OCI-LY1 (cell line): ENCODE data around the gene PDCD10.

ENCODE experiments used
- H2AFZ ChIP-seq: fragments of 200-600 bp; sonication (generic), shearing (Covaris generic); 2 replicates; pipeline ENCODE4 v1.6.0; 2014; ENCODE audit warnings: antibody characterized with exemption, mild to moderate bottlenecking, low read length
- H3F3A ChIP-seq: fragments of 200-600 bp; sonication (generic), shearing (Covaris generic); 2 replicates; pipeline ENCODE4 v1.6.0; 2014; ENCODE audit warnings: mild to moderate bottlenecking, antibody characterized with exemption, low read length, moderate library complexity; ENCODE audit not compliant: insufficient read depth
- H3K27ac ChIP-seq: fragments of 200-600 bp; sonication (generic); 2 replicates; pipeline ENCODE4 v1.5.1; 2014; ENCODE audit warnings: low read length, mixed run types, mild to moderate bottlenecking, low read depth; ENCODE audit not compliant: poor library complexity, severe bottlenecking
- H3K27me3 ChIP-seq: fragments of 200-600 bp; sonication (generic); 2 replicates; pipeline ENCODE4 v1.6.0; 2014; ENCODE audit warnings: antibody characterized with exemption, mild to moderate bottlenecking, low read length, moderate library complexity; ENCODE audit not compliant: insufficient read depth
- H3K36me3 ChIP-seq: fragments of 200-600 bp; sonication (generic); 2 replicates; pipeline ENCODE4 v1.6.1; 2014; ENCODE audit warnings: mild to moderate bottlenecking, antibody characterized with exemption, low read length, moderate library complexity, mixed read lengths; ENCODE audit not compliant: insufficient read depth
- H3K4me1 ChIP-seq: fragments of 200-600 bp; sonication (generic); 2 replicates; pipeline ENCODE4 v1.5.1; 2014; ENCODE audit warnings: mild to moderate bottlenecking, low read length, moderate library complexity; ENCODE audit not compliant: insufficient read depth, severe bottlenecking
- H3K4me2 ChIP-seq: fragments of 200-600 bp; sonication (generic), shearing (Covaris generic); 2 replicates; pipeline ENCODE4 v1.6.1; 2014; ENCODE audit warnings: low read length
- H3K4me3 ChIP-seq: fragments of 200-600 bp; sonication (generic); 2 replicates; pipeline ENCODE4 v1.5.1; 2014; ENCODE audit warnings: low read length, low read depth, mild to moderate bottlenecking, mixed read lengths; ENCODE audit not compliant: poor library complexity, severe bottlenecking
- H3K79me2 ChIP-seq: fragments of 200-600 bp; shearing (Covaris generic); 2 replicates; pipeline ENCODE4 v1.6.1; 2016; ENCODE audit warnings: mixed run types, low read length, mixed read lengths; ENCODE audit not compliant: insufficient read depth
- H3K9ac ChIP-seq: fragments of 200-600 bp; sonication (generic), shearing (Covaris generic); 2 replicates; pipeline ENCODE4 v1.6.1; 2014; ENCODE audit warnings: mild to moderate bottlenecking, low read length, mixed read lengths
- H3K9me2 ChIP-seq: fragments of 200-600 bp; sonication (generic), shearing (Covaris generic); 2 replicates; pipeline ENCODE4 v1.6.1; 2014; ENCODE audit warnings: low read depth, mild to moderate bottlenecking, low read length, mixed read lengths
- H3K9me3 ChIP-seq: fragments of 200-600 bp; shearing (Covaris generic); 2 replicates; pipeline ENCODE4 v1.6.1; 2014; ENCODE audit warnings: low read length, mixed read lengths
- H4K20me1 ChIP-seq: fragments of 200-600 bp; sonication (generic), shearing (Covaris generic); 2 replicates; pipeline ENCODE4 v1.6.0; 2016; ENCODE audit warnings: mild to moderate bottlenecking, low read length; ENCODE audit not compliant: insufficient read depth
- CTCF ChIP-seq: fragments of 200-600 bp; sonication (generic), shearing (Covaris generic); IDR thresholded peaks from 2 replicates; pipeline ENCODE4 v1.5.1; 2017; ENCODE audit warnings: mild to moderate bottlenecking, antibody characterized with exemption, low read length, moderate library complexity, mixed read lengths
- EZH2 ChIP-seq: fragments of 200-600 bp; sonication (generic), shearing (Covaris generic); IDR thresholded peaks from 2 replicates; pipeline ENCODE4 v1.8.0; 2017; ENCODE audit warnings: borderline replicate concordance, mixed run types, mild to moderate bottlenecking, antibody characterized with exemption, low read length, moderate library complexity, mixed read lengths

PDCD10 gene

GRCh38 chr3:167736997-167737396 is 2.3 kb upstream of the PDCD10 start:
- peak overlapping the region; percentile 80 for H3K9ac ChIP-seq
- H3K79me2 ChIP-seq = peaks cover 70% of the 10 kb centered on the region
- H3K27ac ChIP-seq = peak overlapping the region; percentile 91

GRCh38 chr3:167736264-167736787 is 1.6 kb upstream of the PDCD10 start:
- Histone ChIP-seq H3K4me3 (peak overlapping the region; percentile 88), H3K9ac (peak overlapping the region; percentile 80), H3K36me3 (peaks cover 17% of the 10 kb centered on the region; the same call in 1 of the 2 replicates), H3F3A (peaks cover 6% of the 10 kb centered on the region; the same call in 1 of the 2 replicates), H4K20me1 (0 out of 2 replicates have a peak, but pooled peaks cover 3% of the 10 kb centered on the region), H3K27ac (peak overlapping the region; percentile 91), H3K9me2 (no peaks in the 10 kb centered on the region), H3K79me2 (peaks cover 72% of the 10 kb centered on the region), H3K4me1 (peaks cover 72% of the 10 kb centered on the region), H3K27me3 (no peaks in the 10 kb centered on the region), H2AFZ (no peak overlapping the region), H3K4me2 (peak overlapping the region; percentile 94), H3K9me3 (no peaks in the 10 kb centered on the region)
- no peak for TF ChIP-seq EZH2
- no peak for TF ChIP-seq CTCF

More at GRCh38 chr3:167736997-167737396, 2.3 kb upstream of the PDCD10 start:
- no peaks in the 10 kb centered on the region for H3K9me2 ChIP-seq
- no peaks in the 10 kb centered on the region for H3K9me3 ChIP-seq
- peaks cover 11% of the 10 kb centered on the region; the same call in 1 of the 2 replicates for H3K36me3 ChIP-seq
- peaks cover 6% of the 10 kb centered on the region; the same call in 1 of the 2 replicates for H3F3A ChIP-seq
- no peaks in the 10 kb centered on the region for H3K27me3 ChIP-seq
- H2AFZ ChIP-seq = no peak overlapping the region
- peak overlapping the region; percentile 94 for H3K4me2 ChIP-seq
- H3K4me3 ChIP-seq = peak overlapping the region; percentile 88
- peaks cover 67% of the 10 kb centered on the region for H3K4me1 ChIP-seq
- H4K20me1 ChIP-seq = 0 out of 2 replicates have a peak, but pooled peaks cover 3% of the 10 kb centered on the region
- no peak for TF ChIP-seq CTCF
- no peak for TF ChIP-seq EZH2

GRCh38 chr3:167735233-167736138 is 794 bp upstream of the PDCD10 start, which contains the start of gene SERPINI1:
Gene SERPINI1 (plus strand): TSS chr3:167735721. CDS start chr3:167789129, 53,408 bp downstream.
- Histone ChIP-seq H3K9me3 (no peaks in the 10 kb centered on the region), H3K27me3 (no peaks in the 10 kb centered on the region), H2AFZ (peak within 1 kb of the TSS; percentile 45; the same call in 1 of the 2 replicates), H3K36me3 (peaks cover 17% of the 10 kb centered on the region; the same call in 1 of the 2 replicates), H3K4me3 (peak within 1 kb of the TSS; percentile 88), H3K79me2 (peaks cover 80% of the 10 kb centered on the region), H4K20me1 (0 out of 2 replicates have a peak, but pooled peaks cover 3% of the 10 kb centered on the region), H3F3A (peaks cover 6% of the 10 kb centered on the region; the same call in 1 of the 2 replicates), H3K4me2 (peak within 1 kb of the TSS; percentile 94), H3K9ac (peak within 1 kb of the TSS; percentile 80), H3K9me2 (no peaks in the 10 kb centered on the region), H3K4me1 (peaks cover 72% of the 10 kb centered on the region), H3K27ac (peak within 1 kb of the TSS; percentile 91)
- no peak for TF ChIP-seq CTCF
- TF ChIP-seq EZH2 = no peak
